A673 (cell line): ENCODE measurements around the gene LGALS14.

Experiments used
- CTCF ChIP-seq: fragments of 300-800, 200-600 bp; sonication (generic); conservative IDR thresholded peaks from 2 replicates; pipeline ENCODE4 v1.5.1; 2017; ENCODE audit warnings: low read depth, mild to moderate bottlenecking, antibody characterized with exemption, low read length, moderate library complexity, mixed read lengths
- EZH2 ChIP-seq: fragments of 200-600 bp; sonication (generic); IDR thresholded peaks from 2 replicates; pipeline ENCODE4 v1.6.1; 2017; ENCODE audit warnings: borderline replicate concordance, low read depth, mild to moderate bottlenecking, mixed read lengths, antibody characterized with exemption, low read length; ENCODE audit not compliant: poor library complexity, severe bottlenecking

- TF ChIP-seq CTCF, result no peak
- TF ChIP-seq EZH2, result no peak
These were observed 45.7 kb downstream of the LGALS14 start for GRCh38 chr19:39749981-39750380.
